Spleen (tissue), 11 donors: ENCODE measurements around the gene SCARB1. TPM values are rescaled to one million over a fixed set of nuclear protein-coding genes. Genes with fewer than 3 reads are reported as not detected.

Source experiments
- DNase-seq: peaks from one replicate; pipeline ENCODE4 v3.0.0-alpha.2; 2020
- H3K27ac ChIP-seq, 8 donors: fragments of 200-600 bp; sonication (generic) in 7 of 8; 1 replicate in 4 of 8; 2 replicates in 4 of 8; pipeline versions ENCODE4 v1.5.0 to v1.8.0; 2016 to 2021; ENCODE audit warnings: inconsistent platforms in 4 of 8, mild to moderate bottlenecking in 4 of 8, moderate library complexity in 1 of 8
- H3K27me3 ChIP-seq, 7 donors: fragments of 200-600 bp; sonication (generic) in 6 of 7; replicated peaks in 1 of 7; 1 replicate in 4 of 7; 2 replicates in 3 of 7; pipeline versions ENCODE4 v1.5.0 to v1.8.0; 2016 to 2021; ENCODE audit warnings: inconsistent platforms in 3 of 7, mild to moderate bottlenecking in 1 of 7
- H3K36me3 ChIP-seq, 6 donors: fragments of 200-600 bp; sonication (generic) in 5 of 6; 1 replicate in 4 of 6; 2 replicates in 2 of 6; pipeline versions ENCODE4 v1.5.0 to v1.8.0; 2016 to 2021; ENCODE audit warnings: inconsistent platforms in 2 of 6
- H3K4me1 ChIP-seq, 6 donors: fragments of 200-600 bp; sonication (generic) in 5 of 6; 1 replicate in 3 of 6; 2 replicates in 3 of 6; pipeline versions ENCODE4 v1.5.0 to v1.8.0; 2016 to 2021; ENCODE audit warnings: inconsistent platforms in 3 of 6
- H3K4me3 ChIP-seq, 8 donors: fragments of 200-600 bp; sonication (generic) in 7 of 8; 1 replicate in 4 of 8; 2 replicates in 4 of 8; pipeline versions ENCODE4 v1.5.0 to v1.8.0; 2016 to 2021; ENCODE audit warnings: inconsistent platforms in 4 of 8, mild to moderate bottlenecking in 4 of 8, moderate library complexity in 2 of 8
- H3K9me3 ChIP-seq, 8 donors: fragments of 200-600 bp; sonication (generic) in 7 of 8; 1 replicate in 4 of 8; 2 replicates in 4 of 8; pipeline versions ENCODE4 v1.5.0 to v1.8.0; 2016 to 2021; ENCODE audit warnings: inconsistent platforms in 4 of 8
- POLR2A ChIP-seq, 3 donors: fragments of 450-650 bp; IDR thresholded peaks; one replicate each; pipeline ENCODE4 v1.5.1; 2017; ENCODE audit warnings: antibody characterized with exemption in 3 of 3, mild to moderate bottlenecking in 1 of 3
- POLR2AphosphoS5 ChIP-seq, 3 donors: sonication (generic); formaldehyde crosslinking; IDR thresholded peaks; one replicate each; pipeline ENCODE4 v1.5.1; 2017; ENCODE audit warnings: antibody characterized with exemption in 3 of 3
- WGBS, 5 donors: extraction: QIAGEN DNeasy Blood & Tissue Kit in 3 of 5; methylation state at CpG; one replicate each; pipeline versions ENCODE4 v1.1.5 to v1.1.7; 2013 to 2018; 5-methylcytosine and 5-hydroxymethylcytosine counted together
- intact Hi-C: fragments of 100-400 bp; cut with DNase I; formaldehyde crosslinking; loops from one replicate; pipeline ENCODE4 v1.15.0; 2023; ENCODE audit warnings: low total_unique reads
- polyA plus RNA-seq, 3 donors: library from polyadenylated mRNA; stranded (reverse); fragments of 200-250 nt; gene quantifications; one replicate each; pipeline ENCODE4 v1.2.1, GENCODE V29; 2013
- total RNA-seq, 7 donors: library from RNA; depleted of rRNA in 3 of 7; stranded (reverse); fragments of >200 nt in 3 of 7; fragmentation: NEBNext Ultra II Directional in 4 of 7; extraction: Animal tissue kit (Norgen Biotek cat#: 25700) in 4 of 7; gene quantifications; one replicate each; pipeline versions ENCODE4 v1.1.0 to v1.2.1, GENCODE V29; 2016 to 2021
- TF ChIP-seq, protein P1 (sequence below), 11 experiments: fragments of 200-600 bp in 7 of 11; fragments of 450-650 bp in 4 of 11; sonication (generic) in 4 of 11; IDR thresholded peaks in 8 of 11; conservative IDR thresholded peaks in 3 of 11; 1 replicate in 7 of 11; 2 replicates in 4 of 11; pipeline versions ENCODE4 v1.4.0 to v1.8.0; 2016 to 2021; ENCODE audit warnings: antibody characterized with exemption in 11 of 11, inconsistent platforms in 4 of 11, mild to moderate bottlenecking in 1 of 11
- donor health status: healthy with polysubstance abuse.
- donor health status: DM: no; HTN: no; CAD: no; lungs with moderate emphysema.
- donor health status: DM: no; HTN: no; CAD: no.
- donor health status: Bipolar disorder and iron deficiency.
- donor health status: healthy.
- donor health status: DM: no; HTN: no; CAD: no.
- donor health status: DM: yes; HTN: yes; CAD: no.

The SCARB1 gene
- total and polyA plus RNA-seq, 10 donors, result 11.9 to 59.3 (median 24.3) TPM

DNA sequence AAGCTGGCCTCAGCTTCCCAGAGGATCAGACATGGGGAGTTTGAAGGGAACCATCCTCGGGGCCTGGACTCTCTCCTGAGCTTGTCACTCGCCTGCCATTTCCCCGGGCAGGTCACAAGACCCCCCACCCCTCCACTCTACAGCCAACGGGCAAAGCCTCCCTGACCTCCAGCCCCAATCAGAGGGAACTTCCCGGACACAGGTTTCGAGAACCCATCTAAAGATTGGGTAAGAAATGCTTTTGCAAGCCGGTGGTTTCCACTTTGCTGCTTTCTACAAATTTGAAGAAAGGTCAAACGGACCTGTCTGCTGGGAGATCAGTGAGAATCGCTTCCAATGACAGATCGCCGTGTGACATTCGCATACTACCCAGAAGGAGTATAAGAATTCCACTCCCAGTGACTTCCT, 89.6 kb downstream of the SCARB1 start:
- H3K4me3 ChIP-seq, result peak overlapping the region in 3 of 8 donors; percentile 7 to 48 (median 30)
- TF ChIP-seq POLR2AphosphoS5 (IDR thresholded peaks at IDR 0.05) (peak in 1 of 3 donors; percentile 36), POLR2A (IDR thresholded peaks at IDR 0.05) (no peak)
- TF ChIP-seq, protein P1, sequence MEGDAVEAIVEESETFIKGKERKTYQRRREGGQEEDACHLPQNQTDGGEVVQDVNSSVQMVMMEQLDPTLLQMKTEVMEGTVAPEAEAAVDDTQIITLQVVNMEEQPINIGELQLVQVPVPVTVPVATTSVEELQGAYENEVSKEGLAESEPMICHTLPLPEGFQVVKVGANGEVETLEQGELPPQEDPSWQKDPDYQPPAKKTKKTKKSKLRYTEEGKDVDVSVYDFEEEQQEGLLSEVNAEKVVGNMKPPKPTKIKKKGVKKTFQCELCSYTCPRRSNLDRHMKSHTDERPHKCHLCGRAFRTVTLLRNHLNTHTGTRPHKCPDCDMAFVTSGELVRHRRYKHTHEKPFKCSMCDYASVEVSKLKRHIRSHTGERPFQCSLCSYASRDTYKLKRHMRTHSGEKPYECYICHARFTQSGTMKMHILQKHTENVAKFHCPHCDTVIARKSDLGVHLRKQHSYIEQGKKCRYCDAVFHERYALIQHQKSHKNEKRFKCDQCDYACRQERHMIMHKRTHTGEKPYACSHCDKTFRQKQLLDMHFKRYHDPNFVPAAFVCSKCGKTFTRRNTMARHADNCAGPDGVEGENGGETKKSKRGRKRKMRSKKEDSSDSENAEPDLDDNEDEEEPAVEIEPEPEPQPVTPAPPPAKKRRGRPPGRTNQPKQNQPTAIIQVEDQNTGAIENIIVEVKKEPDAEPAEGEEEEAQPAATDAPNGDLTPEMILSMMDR (IDR thresholded peaks at IDR 0.05 in 8 of 11, conservative IDR thresholded peaks at IDR 0.05 in 3 of 11), result no peak
- WGBS, 5 donors, result 21 to 50% (median 31%) methylated on average over 12 of the region's 12 CpGs
- H3K9me3 ChIP-seq, result no peaks in the 10 kb centered on the region
- peaks cover 0 to 7% (median 0%) of the 10 kb centered on the region in 6 donors for H3K36me3 ChIP-seq
- H3K27me3 ChIP-seq, result peaks cover 0 to 23% (median 0%) of the 10 kb centered on the region in 7 donors
- peaks cover 5 to 66% (median 41%) of the 10 kb centered on the region in 6 donors for H3K4me1 ChIP-seq
- no peak for DNase-seq
- peak overlapping the region in 7 of 8 donors; percentile 11 to 74 (median 65) for H3K27ac ChIP-seq
- intact Hi-C loops, result no loop called here

DNA sequence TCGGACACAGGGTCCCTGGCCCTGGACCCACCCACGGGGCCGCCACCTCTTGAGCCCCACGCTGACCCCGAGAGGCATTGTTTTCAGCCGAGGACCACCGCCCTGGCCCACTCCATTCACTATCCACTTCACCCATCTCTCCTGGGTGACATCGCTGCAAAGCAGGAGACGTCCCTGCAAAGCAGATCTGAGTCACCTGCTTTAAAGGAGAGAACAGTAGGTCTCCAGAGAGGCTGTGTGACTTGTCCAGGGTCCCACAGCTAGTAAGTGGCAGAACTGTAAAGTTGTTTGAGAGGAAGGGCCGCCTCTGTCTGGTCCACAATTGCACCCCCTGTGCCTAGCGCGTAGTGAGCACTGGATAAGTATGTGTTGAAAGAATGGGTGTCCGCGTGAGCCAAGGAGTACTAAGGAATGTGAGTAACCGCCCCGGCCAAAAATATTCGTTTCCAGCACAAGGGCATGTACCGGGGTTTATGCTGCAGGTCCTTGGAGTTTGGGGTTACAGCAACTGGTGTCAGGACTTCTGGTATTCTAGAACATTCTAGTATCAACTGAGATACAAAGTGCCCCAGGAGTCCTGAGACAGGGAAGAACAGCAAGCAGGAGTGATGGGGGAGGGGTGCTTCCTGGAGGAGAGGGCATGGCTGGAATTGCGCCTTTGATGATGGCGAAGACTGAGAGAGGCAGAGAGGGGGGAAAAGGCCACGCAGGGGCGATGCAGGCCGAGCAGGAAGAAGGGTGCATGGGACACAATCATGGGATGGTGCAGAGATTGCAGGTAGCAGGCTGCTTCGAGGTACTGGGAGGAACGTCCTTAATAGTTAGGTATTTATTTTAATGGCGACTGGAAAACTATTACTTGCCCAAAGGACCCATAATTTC, 91.1 kb downstream of the SCARB1 start:
- no peaks in the 10 kb centered on the region for H3K9me3 ChIP-seq
- H3K4me1 ChIP-seq, result peaks cover 5 to 58% (median 31%) of the 10 kb centered on the region in 6 donors
- no peak for DNase-seq
- H3K36me3 ChIP-seq, result no peaks in the 10 kb centered on the region
- intact Hi-C loops, result no loop called here
- WGBS, 5 donors, result 68 to 75% (median 70%) methylated on average over 25 to 26 of the region's 26 CpGs
- H3K4me3 ChIP-seq, result no peak overlapping the region
- peaks cover 0 to 23% (median 0%) of the 10 kb centered on the region in 7 donors for H3K27me3 ChIP-seq
- TF ChIP-seq POLR2AphosphoS5 (IDR thresholded peaks at IDR 0.05) (no peak), POLR2A (IDR thresholded peaks at IDR 0.05) (no peak)
- TF ChIP-seq, protein P1 (IDR thresholded peaks at IDR 0.05 in 8 of 11, conservative IDR thresholded peaks at IDR 0.05 in 3 of 11), result no peak
- no peak overlapping the region for H3K27ac ChIP-seq

DNA sequence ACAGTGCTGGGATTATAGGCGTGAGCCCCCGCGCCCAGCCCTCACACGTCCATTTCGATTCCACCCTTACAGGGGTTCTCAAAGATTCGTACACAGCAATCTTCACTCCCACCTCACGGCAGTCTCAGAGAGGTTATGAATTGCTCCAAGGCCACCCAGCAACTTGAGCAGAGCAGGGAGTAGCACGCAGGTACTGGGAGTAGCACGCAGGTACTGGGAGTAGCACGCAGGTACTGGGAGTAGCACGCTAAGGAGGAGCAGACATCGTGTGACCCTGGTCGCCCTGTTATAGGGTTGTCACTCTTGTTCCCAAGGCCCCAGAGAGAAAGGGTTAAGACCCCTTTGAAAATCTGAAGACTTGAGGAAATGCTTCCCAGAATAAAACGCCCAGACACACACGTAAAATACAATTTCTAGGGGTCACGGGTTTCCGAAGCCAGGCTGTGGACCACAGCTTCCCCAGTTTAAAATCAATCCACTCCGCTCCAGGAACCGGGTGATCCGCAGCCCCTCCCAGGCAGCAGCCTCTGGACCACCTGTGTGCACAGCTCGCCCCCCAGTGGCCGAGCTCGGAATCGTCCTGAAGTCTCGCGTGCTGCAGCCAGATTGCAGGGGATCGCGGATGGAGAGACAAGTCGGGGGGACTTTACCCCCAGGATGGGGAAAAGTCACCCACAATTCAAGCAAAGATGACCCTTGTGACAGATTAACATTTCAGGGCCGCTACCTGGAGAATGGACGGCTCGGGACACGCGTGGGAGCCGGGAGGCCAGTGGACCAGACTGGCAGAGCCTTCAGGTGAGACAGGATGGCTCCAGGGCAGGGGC, 92.0 kb downstream of the SCARB1 start:
- H3K9me3 ChIP-seq, result no peaks in the 10 kb centered on the region
- no peak for TF ChIP-seq POLR2A (IDR thresholded peaks at IDR 0.05)
- TF ChIP-seq, protein P1 (IDR thresholded peaks at IDR 0.05 in 8 of 11, conservative IDR thresholded peaks at IDR 0.05 in 3 of 11), result peak; percentile 90 to 99 (median 94)
- peak; percentile 35 to 70 (median 63) for TF ChIP-seq POLR2AphosphoS5 (IDR thresholded peaks at IDR 0.05)
- no peaks in the 10 kb centered on the region for H3K36me3 ChIP-seq
- WGBS, 5 donors, result 26 to 38% (median 27%) methylated on average over 23 to 35 of the region's 35 CpGs
- peak overlapping the region in 1 of 8 donors; percentile 13 for H3K4me3 ChIP-seq
- peaks cover 8 to 58% (median 34%) of the 10 kb centered on the region in 6 donors for H3K4me1 ChIP-seq
- peak; percentile 94 for DNase-seq
- intact Hi-C loops, result loop anchor here (2.0 kb wide), 1 partner anchor 735 kb away; no protein-coding TSS in a partner anchor
- H3K27ac ChIP-seq, result no peak overlapping the region
- peaks cover 0 to 23% (median 0%) of the 10 kb centered on the region in 7 donors for H3K27me3 ChIP-seq
